BJ (cell line): ENCODE measurements around the gene OR2T11. TPM values are rescaled to one million over a fixed set of nuclear protein-coding genes. Genes with fewer than 3 reads are reported as not detected.
"Not testable (repeated sequence)": the region's sequence is repeated elsewhere in the genome, so short reads cannot be mapped to it uniquely, and the experiment has no call there.

ENCODE experiments used
- CTCF ChIA-PET: fragments of 350-600 bp; formaldehyde crosslinking; extraction: SDS; loops from one replicate; lab custom pipeline; 2021; ENCODE audit warnings: antibody characterized with exemption, inconsistent platforms; lab: Yijun Ruan, JAX
- POLR2A ChIA-PET: fragments of 300-600 bp; sonication (Branson Sonifier 250); formaldehyde crosslinking; extraction: SDS; loops from one replicate; lab custom pipeline; 2021; ENCODE audit warnings: antibody characterized with exemption; lab: Charles Lee
- DNase-seq: peaks from one replicate; pipeline ENCODE4 v3.0.0-alpha.2; 2011; ENCODE audit warnings: low read depth
- H3K27me3 ChIP-seq: 2 replicates; pipeline ENCODE4 v1.6.0; 2011; ENCODE audit warnings: low read length; ENCODE audit not compliant: control insufficient read depth, insufficient read depth
- H3K36me3 ChIP-seq: 2 replicates; pipeline ENCODE4 v1.5.1; 2011; ENCODE audit warnings: low read length; ENCODE audit not compliant: control insufficient read depth, insufficient read depth
- H3K4me3 ChIP-seq: 2 replicates; pipeline ENCODE4 v1.5.1; 2011; ENCODE audit warnings: low read depth, mild to moderate bottlenecking, control low read depth, low read length
- polyA plus RNA-seq: library from polyadenylated mRNA; depleted of rRNA; stranded (reverse); fragments of >200 nt; gene quantifications from 2 replicates; pipeline ENCODE4 v1.2.3, GENCODE V29; 2011
- TF ChIP-seq, protein P1 (sequence below): IDR thresholded peaks from 2 replicates; pipeline ENCODE4 v1.5.1; 2011; ENCODE audit warnings: low read depth, mild to moderate bottlenecking, control low read depth, inconsistent platforms, low read length, moderate library complexity; ENCODE audit not compliant: insufficient read depth

OR2T11 gene
- polyA plus RNA-seq, 1 experiment, result not detected

DNA sequence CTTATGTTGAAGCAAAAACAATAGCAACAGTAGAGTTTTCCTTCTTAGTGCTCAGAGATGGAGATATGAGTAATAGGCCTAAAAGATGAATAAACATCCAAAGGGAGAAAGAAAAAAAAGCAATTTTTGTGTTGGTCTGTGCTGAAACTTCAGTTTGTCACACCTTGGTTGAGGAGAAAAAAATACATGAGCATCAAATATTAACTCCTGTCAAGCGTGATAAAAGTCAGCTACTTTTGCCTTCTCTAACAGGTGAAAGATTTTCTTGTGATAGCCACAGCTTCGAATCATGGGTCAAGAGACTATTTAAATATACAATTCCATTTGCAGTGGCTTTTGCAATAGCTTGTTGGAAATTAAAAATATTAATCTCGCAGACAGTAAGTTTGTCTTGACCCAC, 6.0 kb upstream of the OR2T11 start:
- H3K4me3 ChIP-seq, H3K36me3 ChIP-seq, DNase-seq, H3K27me3 ChIP-seq, POLR2A ChIA-PET, CTCF ChIA-PET: not testable (repeated sequence)

DNA sequence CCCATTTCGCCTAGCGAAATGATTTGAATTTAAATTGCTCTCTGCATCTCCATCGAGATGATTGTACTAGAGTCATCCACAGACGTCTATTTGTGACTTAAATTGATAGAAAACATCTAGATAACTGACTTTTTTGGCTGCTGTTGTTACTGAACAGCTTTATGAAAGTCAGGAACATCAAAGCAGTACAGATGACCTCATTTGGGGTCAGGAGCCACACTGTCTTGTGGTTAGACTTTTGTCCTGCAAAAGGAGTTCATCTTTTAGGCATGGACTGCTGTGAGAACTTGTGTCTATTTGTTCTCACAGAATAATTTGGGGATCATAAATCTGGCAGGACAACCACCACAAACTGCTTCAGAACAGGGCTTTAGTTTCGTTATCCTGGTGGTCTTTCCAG, 4.8 kb upstream of the OR2T11 start:
- CTCF ChIA-PET, H3K27me3 ChIP-seq, POLR2A ChIA-PET, H3K36me3 ChIP-seq, DNase-seq, H3K4me3 ChIP-seq: not testable (repeated sequence)

DNA sequence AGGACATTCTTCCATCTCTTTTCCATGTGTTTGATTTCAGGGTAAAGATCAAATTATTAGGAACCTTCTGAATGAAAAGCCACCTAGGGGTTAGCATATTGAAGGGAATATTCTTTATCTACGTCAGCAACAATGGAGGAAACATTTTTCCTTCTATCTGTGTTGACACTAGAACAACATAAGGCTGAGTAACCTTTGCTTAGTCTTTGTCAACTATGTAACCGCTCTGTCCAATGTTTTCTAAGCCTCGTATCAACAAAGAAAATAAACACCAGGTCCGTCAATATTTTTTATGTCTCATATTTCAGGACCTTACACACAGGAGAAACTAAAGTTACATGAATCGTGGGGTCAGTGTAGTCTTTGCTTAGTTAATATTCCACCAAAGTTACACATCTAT, 1.7 kb upstream of the OR2T11 start:
- H3K4me3 ChIP-seq, CTCF ChIA-PET, H3K27me3 ChIP-seq, H3K36me3 ChIP-seq, DNase-seq, POLR2A ChIA-PET: not testable (repeated sequence)

DNA sequence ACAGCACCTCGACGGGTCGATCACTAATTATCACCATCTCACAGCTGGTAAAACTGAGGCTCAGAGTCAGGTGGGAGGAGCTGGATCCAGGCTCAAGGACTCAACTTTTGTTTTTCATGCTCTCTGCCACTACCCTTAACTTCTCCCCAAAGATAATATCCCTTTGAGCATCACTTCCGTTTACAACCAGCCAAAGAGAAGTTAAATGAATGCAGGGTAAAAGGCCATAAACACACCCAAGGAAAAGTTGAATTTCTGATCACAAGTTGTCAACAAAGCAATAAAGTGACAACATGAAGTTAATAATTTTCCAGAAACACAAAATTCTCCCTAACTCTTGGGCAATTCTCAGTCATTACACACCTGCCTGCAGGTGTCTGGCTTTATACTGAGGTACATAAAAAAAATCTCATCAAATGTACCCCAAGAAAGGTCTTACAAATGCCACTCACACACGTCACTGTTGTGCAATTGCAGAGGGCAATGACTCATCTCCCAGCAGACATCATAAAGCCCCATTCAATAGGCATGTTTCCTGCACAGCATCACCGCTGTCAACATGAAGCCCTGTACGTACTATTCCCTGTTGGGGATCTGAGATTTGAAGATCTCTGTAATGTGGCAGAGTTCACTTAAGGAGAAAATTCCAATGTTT, 3.4 kb downstream of the OR2T11 start:
- DNase-seq, result no peak
- Histone ChIP-seq H3K36me3 (no peaks in the 10 kb centered on the region), H3K27me3 (no peaks in the 10 kb centered on the region), H3K4me3 (no peak overlapping the region)
- POLR2A ChIA-PET, result no interaction called here
- TF ChIP-seq, protein P1, sequence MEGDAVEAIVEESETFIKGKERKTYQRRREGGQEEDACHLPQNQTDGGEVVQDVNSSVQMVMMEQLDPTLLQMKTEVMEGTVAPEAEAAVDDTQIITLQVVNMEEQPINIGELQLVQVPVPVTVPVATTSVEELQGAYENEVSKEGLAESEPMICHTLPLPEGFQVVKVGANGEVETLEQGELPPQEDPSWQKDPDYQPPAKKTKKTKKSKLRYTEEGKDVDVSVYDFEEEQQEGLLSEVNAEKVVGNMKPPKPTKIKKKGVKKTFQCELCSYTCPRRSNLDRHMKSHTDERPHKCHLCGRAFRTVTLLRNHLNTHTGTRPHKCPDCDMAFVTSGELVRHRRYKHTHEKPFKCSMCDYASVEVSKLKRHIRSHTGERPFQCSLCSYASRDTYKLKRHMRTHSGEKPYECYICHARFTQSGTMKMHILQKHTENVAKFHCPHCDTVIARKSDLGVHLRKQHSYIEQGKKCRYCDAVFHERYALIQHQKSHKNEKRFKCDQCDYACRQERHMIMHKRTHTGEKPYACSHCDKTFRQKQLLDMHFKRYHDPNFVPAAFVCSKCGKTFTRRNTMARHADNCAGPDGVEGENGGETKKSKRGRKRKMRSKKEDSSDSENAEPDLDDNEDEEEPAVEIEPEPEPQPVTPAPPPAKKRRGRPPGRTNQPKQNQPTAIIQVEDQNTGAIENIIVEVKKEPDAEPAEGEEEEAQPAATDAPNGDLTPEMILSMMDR, result no peak
- CTCF ChIA-PET, result no interaction called here

DNA sequence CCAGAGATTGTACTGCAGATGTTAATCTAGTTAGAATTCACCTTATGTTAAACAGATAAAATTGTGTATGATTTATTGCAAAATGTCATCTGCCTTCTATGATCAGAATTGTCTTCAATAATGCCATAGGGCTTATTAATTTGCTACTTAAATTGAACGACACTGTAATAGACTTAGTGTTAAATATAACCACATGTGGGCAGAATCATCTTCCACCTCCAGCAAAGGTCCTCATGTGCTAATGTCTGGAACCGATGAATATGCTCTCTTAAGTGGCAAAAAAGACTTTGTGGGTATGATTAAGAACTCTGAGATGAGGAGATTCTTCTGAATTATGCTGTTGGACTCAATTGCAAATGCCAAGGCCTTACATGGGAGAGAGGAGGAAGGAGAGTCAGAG, 4.3 kb downstream of the OR2T11 start:
- ChIA-PET POLR2A (no interaction called here), CTCF (no interaction called here)
- Histone ChIP-seq H3K4me3 (no peak overlapping the region), H3K36me3 (no peaks in the 10 kb centered on the region), H3K27me3 (no peaks in the 10 kb centered on the region)
- DNase-seq, result no peak
- TF ChIP-seq, protein P1, result no peak

DNA sequence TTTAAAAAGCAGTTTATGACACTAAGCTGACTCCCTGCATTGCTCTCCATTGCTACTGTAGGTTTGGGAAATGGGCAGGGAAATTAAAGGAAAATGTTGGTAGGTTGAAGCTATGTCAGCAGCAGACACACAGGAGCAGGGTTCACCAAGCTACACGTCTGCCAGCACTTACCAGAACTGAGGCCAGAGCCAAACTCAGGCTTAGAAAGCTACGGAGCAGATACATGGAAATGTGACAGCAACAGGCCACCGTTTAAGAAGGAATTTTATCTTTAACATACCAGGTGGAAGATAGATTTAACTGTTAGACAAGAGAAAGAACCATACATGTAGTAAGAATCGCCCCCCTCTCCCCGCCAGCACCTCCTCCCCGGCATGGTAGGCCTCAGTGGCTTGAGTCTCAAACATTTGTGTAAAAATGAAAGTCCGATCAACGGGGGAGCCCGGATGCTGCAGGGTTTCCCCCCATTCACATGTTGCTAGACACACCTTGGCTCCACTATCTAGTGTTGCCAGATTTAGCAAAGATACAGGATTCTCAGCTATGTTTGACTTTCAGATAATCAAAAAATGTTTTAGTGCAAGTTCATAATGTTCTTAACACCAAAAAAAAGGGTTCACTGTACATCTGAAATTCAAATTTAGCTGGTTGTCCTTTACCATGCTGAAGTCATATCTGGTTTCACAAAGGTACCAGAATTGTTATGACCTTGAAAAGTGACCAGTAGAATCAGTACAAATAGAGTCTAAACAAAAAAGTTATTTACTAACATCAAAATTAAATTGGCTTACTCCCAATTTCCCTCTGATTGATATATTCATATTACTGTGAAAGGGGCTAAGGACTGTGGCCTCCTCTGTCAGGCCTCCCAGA, 6.7 kb downstream of the OR2T11 start:
- ChIA-PET CTCF (interaction anchor here (1.3 kb wide), 1 partner anchor 9 kb away, joined by 4 read pairs; no protein-coding TSS in a partner anchor), POLR2A (no interaction called here)
- no peak for DNase-seq

More for the DNA sequence above, 6.7 kb downstream of the OR2T11 start:
- Histone ChIP-seq H3K4me3 (no peak overlapping the region), H3K36me3 (no peaks in the 10 kb centered on the region), H3K27me3 (no peaks in the 10 kb centered on the region)
- TF ChIP-seq, protein P1, result no peak
